ENCODE results near the gene SYDE1. TPM values are rescaled to one million over a fixed set of nuclear protein-coding genes. Genes with fewer than 3 reads are reported as not detected.

SYDE1 gene
- total RNA-seq, 1 donor from 2014 or later: 31.7 TPM

GRCh38 chr19:15099017-15099582 is 8.1 kb upstream of the SYDE1 start:
- no peak overlapping the region for H3K4me3 ChIP-seq (ENCODE audit: low read depth, low read length)
- no peak for DNase-seq (ENCODE audit: low read depth)
- TF ChIP-seq CTCF (conservative IDR thresholded peaks at IDR 0.05; ENCODE audit: low read depth, low read length): no peak

DNA sequence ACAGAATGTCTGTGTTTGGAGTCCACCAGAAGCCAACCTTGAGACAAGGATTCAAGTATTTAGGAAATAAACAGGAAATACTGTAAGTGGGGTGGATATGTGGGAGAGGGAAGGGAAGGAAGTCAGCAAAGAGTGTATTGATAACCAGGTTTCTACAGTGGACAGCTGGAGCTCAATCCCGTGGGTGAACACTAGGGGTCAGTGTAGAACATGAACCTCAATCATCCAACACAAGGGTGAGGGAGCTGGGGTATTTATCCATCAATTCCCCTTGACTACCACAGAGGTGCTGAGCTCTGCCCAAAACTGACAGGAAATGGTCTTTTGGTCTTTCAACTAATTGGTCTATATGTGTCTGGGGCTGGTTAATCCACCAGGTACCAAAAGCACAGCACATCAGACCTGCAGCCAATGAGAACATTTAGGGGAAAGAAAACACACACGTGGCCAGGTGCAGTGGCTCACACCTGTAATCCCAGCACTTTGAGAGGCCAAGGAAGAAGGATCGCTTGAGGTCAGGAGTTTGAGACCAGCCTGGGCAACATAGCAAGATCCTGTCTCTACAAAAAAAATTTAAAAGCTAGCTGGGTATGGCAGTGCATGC is 5.6 kb upstream of the SYDE1 start:
- H3K4me3 ChIP-seq (ENCODE audit: low read depth, low read length): no peak overlapping the region
- TF ChIP-seq CTCF (conservative IDR thresholded peaks at IDR 0.05; ENCODE audit: low read depth, low read length): peak; percentile 77
- no peak for DNase-seq (ENCODE audit: low read depth)

GRCh38 chr19:15104003-15104402 is 3.2 kb upstream of the SYDE1 start:
- TF ChIP-seq CTCF (conservative IDR thresholded peaks at IDR 0.05; ENCODE audit: low read depth, low read length): no peak
- no peak for DNase-seq (ENCODE audit: low read depth)
- H3K4me3 ChIP-seq (ENCODE audit: low read depth, low read length): no peak overlapping the region

DNA sequence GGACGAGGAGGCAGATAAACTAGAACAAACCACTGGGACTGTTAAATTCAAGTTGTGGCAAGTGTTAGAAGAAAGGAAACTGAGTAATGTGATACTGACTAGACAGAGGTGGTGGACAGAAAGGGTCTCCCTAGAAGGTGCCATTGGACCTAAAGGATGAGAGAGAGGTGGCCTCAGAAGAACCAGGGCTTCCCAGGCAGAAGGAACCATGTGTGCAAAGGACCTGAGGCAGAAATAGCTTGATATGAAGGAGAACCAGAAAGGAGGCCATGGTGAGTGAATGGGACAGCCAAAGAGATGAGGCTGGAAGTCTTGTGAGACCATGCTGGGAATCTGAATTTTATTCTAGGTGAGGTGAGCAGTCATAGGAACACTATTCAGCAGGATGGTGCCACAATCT is 2.8 kb upstream of the SYDE1 start:
- H3K4me3 ChIP-seq (ENCODE audit: low read depth, low read length): no peak overlapping the region
- DNase-seq (ENCODE audit: low read depth): no peak
- no peak for TF ChIP-seq CTCF (conservative IDR thresholded peaks at IDR 0.05; ENCODE audit: low read depth, low read length)

- no peak overlapping the region for H3K4me3 ChIP-seq (ENCODE audit: low read depth, low read length)
- no peak for TF ChIP-seq CTCF (conservative IDR thresholded peaks at IDR 0.05; ENCODE audit: low read depth, low read length)
- no peak for DNase-seq (ENCODE audit: low read depth)
Observed at GRCh38 chr19:15105044-15105443, 2.2 kb upstream of the SYDE1 start.

GRCh38 chr19:15108145-15108844 is 1.1 kb downstream of the SYDE1 start:
- TF ChIP-seq CTCF (conservative IDR thresholded peaks at IDR 0.05; ENCODE audit: low read depth, low read length): no peak
- no peak for DNase-seq (ENCODE audit: low read depth)
- peak overlapping the region; percentile 89 for H3K4me3 ChIP-seq (ENCODE audit: low read depth, low read length)

All from epithelial cell of proximal tubule (primary cell).